ENCODE results near the gene FOXL3.

The FOXL3 gene

GRCh38 chr7:270351-270983 is 19.5 kb upstream of the FOXL3 start:
- H3K4me3 ChIP-seq (ENCODE audit: control insufficient read depth in 1 of 7, extremely low read depth in 1 of 7, insufficient read depth in 4 of 7, low read depth in 2 of 7, low read length in 6 of 7) = no peak overlapping the region
- POLR2A ChIA-PET = no interaction called here
- no peaks in the 10 kb centered on the region for H3K4me1 ChIP-seq (ENCODE audit: control extremely low read depth in 1 of 4, control insufficient read depth in 4 of 4, insufficient read depth in 4 of 4, low read length in 3 of 4)
- DNase-seq = no peak
- CTCF ChIA-PET = interaction anchor here (1.2 kb wide), 1 partner anchor 10 kb away, joined by 3 read pairs; no protein-coding TSS in a partner anchor
- WGBS (ENCODE audit: insufficient coverage) = 94% methylated on average over 11 of the region's 11 CpGs
- peaks cover 0 to 3% (median 0%) of the 10 kb centered on the region in 5 experiments for H3K27me3 ChIP-seq (replicated peaks in 2 of 5; ENCODE audit: control insufficient read depth in 4 of 5, insufficient read depth in 5 of 5, low read length in 4 of 5)
- H3K9me3 ChIP-seq (ENCODE audit: control extremely low read depth in 1 of 5, control insufficient read depth in 4 of 5, insufficient read depth in 2 of 5, low read depth in 1 of 5, low read length in 4 of 5) = peaks cover 2 to 28% (median 9%) of the 10 kb centered on the region in 5 experiments
- no peak overlapping the region for H3K27ac ChIP-seq (ENCODE audit: insufficient read depth in 1 of 2, low read depth in 1 of 2, low read length in 2 of 2, poor library complexity in 1 of 2, severe bottlenecking in 2 of 2)
- no peaks in the 10 kb centered on the region for H3K36me3 ChIP-seq (ENCODE audit: control insufficient read depth in 4 of 4, insufficient read depth in 4 of 4, low read length in 3 of 4)

GRCh38 chr7:271266-272107 is 18.5 kb upstream of the FOXL3 start:
- H3K4me3 ChIP-seq (ENCODE audit: control insufficient read depth in 1 of 7, extremely low read depth in 1 of 7, insufficient read depth in 4 of 7, low read depth in 2 of 7, low read length in 6 of 7) = no peak overlapping the region
- no peaks in the 10 kb centered on the region for H3K36me3 ChIP-seq (ENCODE audit: control insufficient read depth in 4 of 4, insufficient read depth in 4 of 4, low read length in 3 of 4)
- H3K4me1 ChIP-seq (ENCODE audit: control extremely low read depth in 1 of 4, control insufficient read depth in 4 of 4, insufficient read depth in 4 of 4, low read length in 3 of 4) = no peaks in the 10 kb centered on the region
- H3K27me3 ChIP-seq (replicated peaks in 2 of 5; ENCODE audit: control insufficient read depth in 4 of 5, insufficient read depth in 5 of 5, low read length in 4 of 5) = peaks cover 0 to 12% (median 0%) of the 10 kb centered on the region in 5 experiments
- no peak for DNase-seq
- peaks cover 2 to 39% (median 17%) of the 10 kb centered on the region in 5 experiments for H3K9me3 ChIP-seq (ENCODE audit: control extremely low read depth in 1 of 5, control insufficient read depth in 4 of 5, insufficient read depth in 2 of 5, low read depth in 1 of 5, low read length in 4 of 5)
- POLR2A ChIA-PET = interaction anchor here (0.7 kb wide), 1 partner anchor 54 kb away, joined by 3 read pairs; no protein-coding TSS in a partner anchor
- WGBS (ENCODE audit: insufficient coverage) = 96% methylated on average over 9 of the region's 14 CpGs
- H3K27ac ChIP-seq (ENCODE audit: insufficient read depth in 1 of 2, low read depth in 1 of 2, low read length in 2 of 2, poor library complexity in 1 of 2, severe bottlenecking in 2 of 2) = no peak overlapping the region
- CTCF ChIA-PET = interaction anchor here (0.8 kb wide), 1 partner anchor 395 kb away, joined by 3 read pairs; no protein-coding TSS in a partner anchor

GRCh38 chr7:272108-272615 is 17.8 kb upstream of the FOXL3 start:
- ChIA-PET POLR2A (no interaction called here), CTCF (interaction anchor here (0.8 kb wide), 1 partner anchor 394 kb away, joined by 3 read pairs; no protein-coding TSS in a partner anchor)
- no peak for DNase-seq
- Histone ChIP-seq H3K27me3 (replicated peaks in 2 of 5; ENCODE audit: control insufficient read depth in 4 of 5, insufficient read depth in 5 of 5, low read length in 4 of 5) (peaks cover 0 to 14% (median 0%) of the 10 kb centered on the region in 5 experiments), H3K9me3 (ENCODE audit: control extremely low read depth in 1 of 5, control insufficient read depth in 4 of 5, insufficient read depth in 2 of 5, low read depth in 1 of 5, low read length in 4 of 5) (peaks cover 2 to 45% (median 22%) of the 10 kb centered on the region in 5 experiments), H3K4me1 (ENCODE audit: control extremely low read depth in 1 of 4, control insufficient read depth in 4 of 4, insufficient read depth in 4 of 4, low read length in 3 of 4) (no peaks in the 10 kb centered on the region), H3K36me3 (ENCODE audit: control insufficient read depth in 4 of 4, insufficient read depth in 4 of 4, low read length in 3 of 4) (no peaks in the 10 kb centered on the region), H3K27ac (ENCODE audit: insufficient read depth in 1 of 2, low read depth in 1 of 2, low read length in 2 of 2, poor library complexity in 1 of 2, severe bottlenecking in 2 of 2) (no peak overlapping the region), H3K4me3 (ENCODE audit: control insufficient read depth in 1 of 7, extremely low read depth in 1 of 7, insufficient read depth in 4 of 7, low read depth in 2 of 7, low read length in 6 of 7) (no peak overlapping the region)
- 93% methylated on average over 15 of the region's 18 CpGs for WGBS (ENCODE audit: insufficient coverage)

- 94% methylated on average over 13 of the region's 14 CpGs for WGBS (ENCODE audit: insufficient coverage)
- no peaks in the 10 kb centered on the region for H3K36me3 ChIP-seq (ENCODE audit: control insufficient read depth in 4 of 4, insufficient read depth in 4 of 4, low read length in 3 of 4)
- H3K27ac ChIP-seq (ENCODE audit: insufficient read depth in 1 of 2, low read depth in 1 of 2, low read length in 2 of 2, poor library complexity in 1 of 2, severe bottlenecking in 2 of 2) = no peak overlapping the region
- H3K4me1 ChIP-seq (ENCODE audit: control extremely low read depth in 1 of 4, control insufficient read depth in 4 of 4, insufficient read depth in 4 of 4, low read length in 3 of 4) = no peaks in the 10 kb centered on the region
- peaks cover 0 to 16% (median 0%) of the 10 kb centered on the region in 5 experiments for H3K27me3 ChIP-seq (replicated peaks in 2 of 5; ENCODE audit: control insufficient read depth in 4 of 5, insufficient read depth in 5 of 5, low read length in 4 of 5)
- POLR2A ChIA-PET = no interaction called here
- CTCF ChIA-PET = interaction anchor here (0.8 kb wide), 1 partner anchor 394 kb away, joined by 3 read pairs; no protein-coding TSS in a partner anchor
- DNase-seq = no peak
- H3K9me3 ChIP-seq (ENCODE audit: control extremely low read depth in 1 of 5, control insufficient read depth in 4 of 5, insufficient read depth in 2 of 5, low read depth in 1 of 5, low read length in 4 of 5) = peaks cover 2 to 49% (median 26%) of the 10 kb centered on the region in 5 experiments
- no peak overlapping the region for H3K4me3 ChIP-seq (ENCODE audit: control insufficient read depth in 1 of 7, extremely low read depth in 1 of 7, insufficient read depth in 4 of 7, low read depth in 2 of 7, low read length in 6 of 7)
These were observed 17.3 kb upstream of the FOXL3 start for GRCh38 chr7:272631-273030.

- ChIA-PET CTCF (no interaction called here), POLR2A (no interaction called here)
- no peak for DNase-seq
- Histone ChIP-seq H3K36me3 (ENCODE audit: control insufficient read depth in 4 of 4, insufficient read depth in 4 of 4, low read length in 3 of 4) (no peaks in the 10 kb centered on the region), H3K27ac (ENCODE audit: insufficient read depth in 1 of 2, low read depth in 1 of 2, low read length in 2 of 2, poor library complexity in 1 of 2, severe bottlenecking in 2 of 2) (no peak overlapping the region), H3K4me1 (ENCODE audit: control extremely low read depth in 1 of 4, control insufficient read depth in 4 of 4, insufficient read depth in 4 of 4, low read length in 3 of 4) (no peaks in the 10 kb centered on the region), H3K27me3 (replicated peaks in 2 of 5; ENCODE audit: control insufficient read depth in 4 of 5, insufficient read depth in 5 of 5, low read length in 4 of 5) (peaks cover 0 to 16% (median 2%) of the 10 kb centered on the region in 5 experiments), H3K4me3 (ENCODE audit: control insufficient read depth in 1 of 7, extremely low read depth in 1 of 7, insufficient read depth in 4 of 7, low read depth in 2 of 7, low read length in 6 of 7) (no peak overlapping the region), H3K9me3 (ENCODE audit: control extremely low read depth in 1 of 5, control insufficient read depth in 4 of 5, insufficient read depth in 2 of 5, low read depth in 1 of 5, low read length in 4 of 5) (peaks cover 2 to 49% (median 27%) of the 10 kb centered on the region in 5 experiments)
- WGBS (ENCODE audit: insufficient coverage) = 98% methylated on average over 5 of the region's 7 CpGs
These were observed 16.6 kb upstream of the FOXL3 start for GRCh38 chr7:273327-273726.

GRCh38 chr7:274266-274665 is 15.7 kb upstream of the FOXL3 start:
- no peaks in the 10 kb centered on the region for H3K36me3 ChIP-seq (ENCODE audit: control insufficient read depth in 4 of 4, insufficient read depth in 4 of 4, low read length in 3 of 4)
- WGBS (ENCODE audit: insufficient coverage) = 0% methylated on average over 1 of the region's 2 CpGs
- H3K9me3 ChIP-seq (ENCODE audit: control extremely low read depth in 1 of 5, control insufficient read depth in 4 of 5, insufficient read depth in 2 of 5, low read depth in 1 of 5, low read length in 4 of 5) = peaks cover 2 to 49% (median 27%) of the 10 kb centered on the region in 5 experiments
- H3K27ac ChIP-seq (ENCODE audit: insufficient read depth in 1 of 2, low read depth in 1 of 2, low read length in 2 of 2, poor library complexity in 1 of 2, severe bottlenecking in 2 of 2) = no peak overlapping the region
- H3K4me3 ChIP-seq (ENCODE audit: control insufficient read depth in 1 of 7, extremely low read depth in 1 of 7, insufficient read depth in 4 of 7, low read depth in 2 of 7, low read length in 6 of 7) = no peak overlapping the region
- ChIA-PET POLR2A (no interaction called here), CTCF (interaction anchor here (1.1 kb wide), 1 partner anchor 10 kb away, joined by 3 read pairs; no protein-coding TSS in a partner anchor)
- no peaks in the 10 kb centered on the region for H3K4me1 ChIP-seq (ENCODE audit: control extremely low read depth in 1 of 4, control insufficient read depth in 4 of 4, insufficient read depth in 4 of 4, low read length in 3 of 4)
- peak in 1 of 3 donors; percentile 90 for DNase-seq
- peaks cover 0 to 14% (median 0%) of the 10 kb centered on the region in 5 experiments for H3K27me3 ChIP-seq (replicated peaks in 2 of 5; ENCODE audit: control insufficient read depth in 4 of 5, insufficient read depth in 5 of 5, low read length in 4 of 5)

Data from common myeloid progenitor, CD34-positive (primary cell).